ENCODE measurements around the gene TRIO.

DNA sequence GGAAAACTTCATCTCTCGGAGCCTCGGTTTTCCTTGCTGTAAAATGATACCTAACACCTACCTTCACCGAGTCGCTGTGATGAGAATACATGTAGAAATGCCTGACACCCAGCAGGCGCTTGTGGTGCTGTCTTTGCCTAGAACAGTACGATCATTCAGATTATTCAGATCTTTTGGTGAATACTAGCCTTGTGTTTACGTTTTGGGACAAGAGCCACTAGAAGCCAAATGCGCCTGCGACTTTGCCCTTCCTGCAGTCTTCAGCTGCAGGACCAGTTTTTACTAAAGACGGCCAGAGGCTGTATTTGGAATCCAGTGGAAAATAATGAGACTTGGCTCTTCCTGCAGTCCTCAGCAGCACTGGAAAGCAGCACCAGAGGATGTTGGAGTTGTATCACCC lies 189.6 kb downstream of the TRIO start:
- TF ChIP-seq, protein P1, sequence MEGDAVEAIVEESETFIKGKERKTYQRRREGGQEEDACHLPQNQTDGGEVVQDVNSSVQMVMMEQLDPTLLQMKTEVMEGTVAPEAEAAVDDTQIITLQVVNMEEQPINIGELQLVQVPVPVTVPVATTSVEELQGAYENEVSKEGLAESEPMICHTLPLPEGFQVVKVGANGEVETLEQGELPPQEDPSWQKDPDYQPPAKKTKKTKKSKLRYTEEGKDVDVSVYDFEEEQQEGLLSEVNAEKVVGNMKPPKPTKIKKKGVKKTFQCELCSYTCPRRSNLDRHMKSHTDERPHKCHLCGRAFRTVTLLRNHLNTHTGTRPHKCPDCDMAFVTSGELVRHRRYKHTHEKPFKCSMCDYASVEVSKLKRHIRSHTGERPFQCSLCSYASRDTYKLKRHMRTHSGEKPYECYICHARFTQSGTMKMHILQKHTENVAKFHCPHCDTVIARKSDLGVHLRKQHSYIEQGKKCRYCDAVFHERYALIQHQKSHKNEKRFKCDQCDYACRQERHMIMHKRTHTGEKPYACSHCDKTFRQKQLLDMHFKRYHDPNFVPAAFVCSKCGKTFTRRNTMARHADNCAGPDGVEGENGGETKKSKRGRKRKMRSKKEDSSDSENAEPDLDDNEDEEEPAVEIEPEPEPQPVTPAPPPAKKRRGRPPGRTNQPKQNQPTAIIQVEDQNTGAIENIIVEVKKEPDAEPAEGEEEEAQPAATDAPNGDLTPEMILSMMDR (IDR thresholded peaks at IDR 0.05; ENCODE audit: low read depth, low read length, poor library complexity, severe bottlenecking): no peak
- no peak for TF ChIP-seq EZH2phosphoT487 (IDR thresholded peaks at IDR 0.05; ENCODE audit: borderline replicate concordance, low read length)
